ENCODE measurements around the gene C2CD3. TPM values are rescaled to one million over a fixed set of nuclear protein-coding genes. Genes with fewer than 3 reads are reported as not detected.

C2CD3 gene
- 11.6 and 27.6 TPM in 2 replicates for total RNA-seq

- peak; percentile 99 for DNase-seq (ENCODE audit: low read depth)
Observed at GRCh38 chr11:74170694-74171629, at the start of gene C2CD3, which contains the start of gene PPME1. Gene C2CD3 (minus strand): TSS chr11:74171002. CDS start chr11:74170792, 210 bp downstream. Gene PPME1 (plus strand): TSS chr11:74171289. CDS start chr11:74171422, 133 bp downstream.

GRCh38 chr11:74220376-74220775, 49.6 kb upstream of the C2CD3 start:
- DNase-seq (ENCODE audit: low read depth), result peak; percentile 83

- DNase-seq (ENCODE audit: low read depth), result no peak
Observed at GRCh38 chr11:74212533-74212932, 41.7 kb upstream of the C2CD3 start.

GRCh38 chr11:74208507-74208906, 37.7 kb upstream of the C2CD3 start:
- peak; percentile 90 for DNase-seq (ENCODE audit: low read depth)

GRCh38 chr11:74206746-74207145, 35.9 kb upstream of the C2CD3 start:
- no peak for DNase-seq (ENCODE audit: low read depth)

- DNase-seq (ENCODE audit: low read depth), result no peak
Observed at GRCh38 chr11:74205181-74205580, 34.4 kb upstream of the C2CD3 start.

GRCh38 chr11:74204701-74205100, 33.9 kb upstream of the C2CD3 start:
- DNase-seq (ENCODE audit: low read depth), result no peak

GRCh38 chr11:74203966-74204365, 33.2 kb upstream of the C2CD3 start:
- no peak for DNase-seq (ENCODE audit: low read depth)

GRCh38 chr11:74196781-74197486, 26.1 kb upstream of the C2CD3 start:
- no peak for DNase-seq (ENCODE audit: low read depth)

- peak; percentile 10 for DNase-seq (ENCODE audit: low read depth)
Observed at GRCh38 chr11:74195828-74196227, 25.0 kb upstream of the C2CD3 start.

- DNase-seq (ENCODE audit: low read depth), result no peak
Observed at GRCh38 chr11:74185695-74186094, 14.9 kb upstream of the C2CD3 start.

- no peak for DNase-seq (ENCODE audit: low read depth)
Observed at GRCh38 chr11:74185285-74185684, 14.5 kb upstream of the C2CD3 start.

GRCh38 chr11:74182635-74183034, 11.8 kb upstream of the C2CD3 start:
- peak; percentile 12 for DNase-seq (ENCODE audit: low read depth)

GRCh38 chr11:74179234-74180052, 8.6 kb upstream of the C2CD3 start:
- peak; percentile 61 for DNase-seq (ENCODE audit: low read depth)

- DNase-seq (ENCODE audit: low read depth), result no peak
Observed at GRCh38 chr11:74175920-74176319, 5.1 kb upstream of the C2CD3 start.

GRCh38 chr11:74171997-74172396, 1.2 kb upstream of the C2CD3 start:
- DNase-seq (ENCODE audit: low read depth), result peak; percentile 15

GRCh38 chr11:74171630-74171968, 797 bp upstream of the C2CD3 start:
- no peak for DNase-seq (ENCODE audit: low read depth)

GRCh38 chr11:74169738-74170458, 904 bp downstream of the C2CD3 start:
- DNase-seq (ENCODE audit: low read depth), result no peak

GRCh38 chr11:74168838-74169237, 2.0 kb downstream of the C2CD3 start:
- no peak for DNase-seq (ENCODE audit: low read depth)

- DNase-seq (ENCODE audit: low read depth), result no peak
Observed at GRCh38 chr11:74162681-74163467, 7.9 kb downstream of the C2CD3 start.
